DND-41 (cell line): Measurements from ENCODE around the gene EMILIN1.
A peak's percentile ranks its signal among the peaks of the same experiment; 100 is the strongest.

Experiments used
- ATAC-seq: fragments of 200-7000 bp; cut with Tn5 transposase; 3 replicates; pipeline ENCODE4 v1.9.1; 2021; ENCODE audit warnings: low read depth; ENCODE audit not compliant: insufficient read depth
- DNase-seq: peaks from one replicate; pipeline ENCODE4 v3.0.0-alpha.2; 2020
- H2AFZ ChIP-seq: 2 replicates; pipeline ENCODE4 v1.6.0; 2012; ENCODE audit warnings: low read depth, low read length
- H3K27ac ChIP-seq: 2 replicates; pipeline ENCODE4 v1.5.1; 2012; ENCODE audit warnings: low read length, inconsistent platforms
- H3K27me3 ChIP-seq: fragments of 200-600 bp; sonication (generic); 2 replicates; pipeline ENCODE4 v1.6.0; 2012; ENCODE audit warnings: low read length, mild to moderate bottlenecking, inconsistent platforms; ENCODE audit not compliant: insufficient read depth, poor library complexity
- H3K36me3 ChIP-seq: 2 replicates; pipeline ENCODE4 v1.5.1; 2012; ENCODE audit warnings: low read length, inconsistent platforms; ENCODE audit not compliant: insufficient read depth
- H3K4me1 ChIP-seq: 2 replicates; pipeline ENCODE4 v1.5.1; 2012; ENCODE audit warnings: mild to moderate bottlenecking, low read length; ENCODE audit not compliant: insufficient read depth
- H3K4me2 ChIP-seq: 2 replicates; pipeline ENCODE4 v1.6.0; 2012; ENCODE audit warnings: mild to moderate bottlenecking, moderate library complexity, low read length, inconsistent platforms; ENCODE audit not compliant: insufficient read depth
- H3K4me3 ChIP-seq, 2 experiments: fragments of 200-600 bp in 1 of 2; shearing (Covaris generic) in 1 of 2; 2 replicates each; pipeline ENCODE4 v1.5.1; 2012 to 2016; ENCODE audit warnings: inconsistent platforms in 2 of 2, low read length in 2 of 2, mild to moderate bottlenecking in 2 of 2, low read depth in 1 of 2, moderate library complexity in 1 of 2
- H3K79me2 ChIP-seq: 2 replicates; pipeline ENCODE4 v1.6.0; 2012; ENCODE audit warnings: low read length, inconsistent platforms; ENCODE audit not compliant: insufficient read depth
- H3K9ac ChIP-seq: 2 replicates; pipeline ENCODE4 v1.6.0; 2012; ENCODE audit warnings: low read depth, mild to moderate bottlenecking, inconsistent platforms, low read length, moderate library complexity
- H3K9me3 ChIP-seq: 2 replicates; pipeline ENCODE4 v1.5.1; 2012; ENCODE audit warnings: low read length, moderate library complexity, mild to moderate bottlenecking, inconsistent platforms; ENCODE audit not compliant: insufficient read depth, severe bottlenecking
- H4K20me1 ChIP-seq: 2 replicates; pipeline ENCODE4 v1.6.0; 2012; ENCODE audit warnings: low read length; ENCODE audit not compliant: insufficient read depth
- EZH2 ChIP-seq: IDR thresholded peaks from 3 replicates; pipeline ENCODE4 v1.6.1; 2012; ENCODE audit warnings: borderline replicate concordance, low read depth, mild to moderate bottlenecking, moderate library complexity, low read length, inconsistent platforms; ENCODE audit not compliant: severe bottlenecking
- TF ChIP-seq, protein P1 (sequence below): IDR thresholded peaks from 2 replicates; pipeline ENCODE4 v1.5.1; 2012; ENCODE audit warnings: borderline replicate concordance, low read length, moderate library complexity, mild to moderate bottlenecking; ENCODE audit not compliant: poor library complexity, severe bottlenecking; ENCODE audit errors: extremely low read depth

The EMILIN1 gene

DNA sequence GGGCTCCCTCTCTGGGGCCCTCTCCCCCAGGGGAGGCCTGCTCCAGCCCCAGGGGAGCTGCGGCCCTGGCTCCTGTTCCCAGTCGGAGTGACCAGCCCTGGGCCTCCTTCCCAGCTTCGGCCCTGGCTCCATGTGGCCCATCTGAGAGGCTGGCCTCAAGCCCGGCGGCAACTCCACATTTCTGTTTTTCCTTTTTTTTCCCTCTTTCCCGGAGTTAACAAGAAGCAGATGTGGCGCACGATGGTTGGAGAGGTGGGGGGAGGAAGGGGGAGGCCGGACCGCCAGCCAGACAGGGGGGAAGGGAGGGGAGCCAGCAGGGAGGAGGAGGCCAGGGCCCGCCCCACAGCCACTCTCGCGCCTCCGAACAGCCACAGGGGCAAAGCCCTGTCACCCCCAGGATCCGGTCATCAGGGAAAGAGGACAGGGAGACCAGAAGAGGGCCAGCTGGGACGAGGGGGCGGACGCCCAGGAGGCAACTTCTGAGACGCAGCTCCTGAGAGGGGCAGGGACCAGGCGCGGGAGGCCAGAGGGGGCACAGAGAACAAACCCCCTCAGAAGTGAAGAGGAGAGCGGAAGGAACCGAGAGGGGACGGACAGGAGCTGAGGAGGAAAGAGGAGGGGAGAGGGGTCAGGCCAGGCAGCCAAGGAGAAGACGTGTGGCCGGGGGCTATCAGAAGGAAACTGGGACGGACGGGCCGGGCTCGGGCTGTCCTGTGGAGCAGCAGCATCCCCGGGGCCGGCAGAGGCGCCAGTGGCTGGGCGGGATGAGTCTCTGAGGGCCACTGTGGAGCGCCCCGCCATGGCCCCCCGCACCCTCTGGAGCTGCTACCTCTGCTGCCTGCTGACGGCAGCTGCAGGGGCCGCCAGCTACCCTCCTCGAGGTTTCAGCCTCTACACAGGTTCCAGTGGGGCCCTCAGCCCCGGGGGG, at the start of gene EMILIN1:
TSS of gene EMILIN1 (plus strand) at position 349 of the 928 bp plus-strand sequence. CDS start at position 800, 451 bp downstream.
- H3K27ac ChIP-seq: no peak within 1 kb of the TSS
- no peak within 1 kb of the TSS for H3K9ac ChIP-seq
- H2AFZ ChIP-seq: no peak within 1 kb of the TSS
- H3K27me3 ChIP-seq: no peaks in the 10 kb centered on the region
- peaks cover 52% of the 10 kb centered on the region for H3K4me1 ChIP-seq
- no peaks in the 10 kb centered on the region for H3K79me2 ChIP-seq
- H4K20me1 ChIP-seq: no peaks in the 10 kb centered on the region
- H3K4me3 ChIP-seq: no peak within 1 kb of the TSS
- no peaks in the 10 kb centered on the region for H3K36me3 ChIP-seq
- no peaks in the 10 kb centered on the region for H3K9me3 ChIP-seq
- no peak for ATAC-seq
- DNase-seq: no peak
- TF ChIP-seq, protein P1, sequence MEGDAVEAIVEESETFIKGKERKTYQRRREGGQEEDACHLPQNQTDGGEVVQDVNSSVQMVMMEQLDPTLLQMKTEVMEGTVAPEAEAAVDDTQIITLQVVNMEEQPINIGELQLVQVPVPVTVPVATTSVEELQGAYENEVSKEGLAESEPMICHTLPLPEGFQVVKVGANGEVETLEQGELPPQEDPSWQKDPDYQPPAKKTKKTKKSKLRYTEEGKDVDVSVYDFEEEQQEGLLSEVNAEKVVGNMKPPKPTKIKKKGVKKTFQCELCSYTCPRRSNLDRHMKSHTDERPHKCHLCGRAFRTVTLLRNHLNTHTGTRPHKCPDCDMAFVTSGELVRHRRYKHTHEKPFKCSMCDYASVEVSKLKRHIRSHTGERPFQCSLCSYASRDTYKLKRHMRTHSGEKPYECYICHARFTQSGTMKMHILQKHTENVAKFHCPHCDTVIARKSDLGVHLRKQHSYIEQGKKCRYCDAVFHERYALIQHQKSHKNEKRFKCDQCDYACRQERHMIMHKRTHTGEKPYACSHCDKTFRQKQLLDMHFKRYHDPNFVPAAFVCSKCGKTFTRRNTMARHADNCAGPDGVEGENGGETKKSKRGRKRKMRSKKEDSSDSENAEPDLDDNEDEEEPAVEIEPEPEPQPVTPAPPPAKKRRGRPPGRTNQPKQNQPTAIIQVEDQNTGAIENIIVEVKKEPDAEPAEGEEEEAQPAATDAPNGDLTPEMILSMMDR: no peak
- TF ChIP-seq EZH2: no peak
- no peak within 1 kb of the TSS for H3K4me2 ChIP-seq

DNA sequence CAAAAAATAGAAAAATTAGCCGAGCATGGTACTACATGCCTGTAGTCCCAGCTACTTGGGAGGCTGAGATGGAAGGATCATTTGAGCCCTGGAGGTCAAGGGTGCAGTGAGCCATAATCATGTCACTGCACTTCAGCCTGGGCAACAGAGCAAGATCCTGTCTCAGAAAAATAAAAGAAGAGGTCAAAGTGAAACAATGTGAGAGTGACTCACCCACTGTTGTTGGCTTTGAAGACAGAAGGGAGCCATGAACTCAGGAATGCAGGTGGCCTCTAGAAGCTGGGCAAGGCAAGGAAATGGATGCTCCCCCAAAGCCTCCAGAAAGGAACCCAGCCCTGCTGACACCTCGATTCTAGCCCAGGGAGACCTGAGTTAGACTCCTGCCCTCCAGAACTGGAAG, 49.4 kb upstream of the EMILIN1 start:
- Histone ChIP-seq H3K9me3 (no peaks in the 10 kb centered on the region), H3K36me3 (peaks cover 9% of the 10 kb centered on the region), H3K79me2 (peaks cover 35% of the 10 kb centered on the region), H3K27ac (no peak overlapping the region), H3K9ac (no peak overlapping the region), H3K4me1 (peaks cover 27% of the 10 kb centered on the region), H3K4me2 (no peak overlapping the region), H3K27me3 (no peaks in the 10 kb centered on the region), H2AFZ (no peak overlapping the region), H4K20me1 (peaks cover 9% of the 10 kb centered on the region; the same call in 1 of the 2 replicates), H3K4me3 (no peak overlapping the region)
- DNase-seq (no peak), ATAC-seq (no peak)
- TF ChIP-seq, protein P1: no peak

DNA sequence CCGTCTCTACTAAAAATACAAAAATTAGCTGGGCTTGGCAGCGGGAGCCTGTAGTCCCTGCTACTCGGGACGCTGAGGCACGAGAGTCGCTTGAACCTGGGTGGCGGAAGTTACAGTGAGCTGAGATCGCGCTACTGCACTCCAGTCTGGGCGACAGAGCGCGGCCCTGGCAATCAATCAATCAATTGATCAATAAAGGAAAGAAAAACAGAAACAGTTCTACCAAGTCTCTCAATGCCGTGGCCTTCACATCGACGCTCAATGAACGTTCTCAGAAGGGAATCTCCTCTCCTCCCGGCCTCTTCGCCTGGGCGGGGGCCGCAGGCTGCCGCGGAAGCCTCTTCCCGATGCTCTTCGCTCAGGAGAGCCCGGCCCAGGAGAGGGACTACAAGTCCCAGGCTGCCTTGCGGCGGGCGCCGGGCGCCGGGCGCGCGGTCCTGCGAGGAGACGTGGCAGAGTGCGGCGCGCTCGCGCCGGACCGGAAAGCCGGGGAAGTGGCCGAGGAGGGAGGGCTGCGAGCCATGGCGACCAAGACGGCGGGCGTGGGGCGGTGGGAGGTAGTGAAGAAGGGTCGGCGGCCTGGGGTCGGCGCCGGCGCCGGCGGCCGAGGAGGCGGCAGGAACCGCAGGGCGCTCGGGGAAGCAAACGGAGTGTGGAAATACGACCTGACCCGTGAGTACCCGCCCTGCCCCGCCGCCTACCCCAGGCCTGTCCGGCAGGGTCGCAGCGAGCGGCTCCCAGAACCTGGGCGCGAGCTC, 45.7 kb upstream of the EMILIN1 start, which contains the start of gene TMEM214:
TSS of gene TMEM214 (plus strand) at position 471 of the 758 bp plus-strand sequence. CDS start at position 522, 51 bp downstream.
- Histone ChIP-seq H3K4me1 (peaks cover 39% of the 10 kb centered on the region), H3K4me3 (peak within 1 kb of the TSS; percentile 67 to 70), H3K9me3 (no peaks in the 10 kb centered on the region), H4K20me1 (peaks cover 2% of the 10 kb centered on the region; the same call in 1 of the 2 replicates), H3K79me2 (peaks cover 49% of the 10 kb centered on the region), H3K27me3 (no peaks in the 10 kb centered on the region), H3K4me2 (peak within 1 kb of the TSS; percentile 92), H3K27ac (peak within 1 kb of the TSS; percentile 69), H2AFZ (peak within 1 kb of the TSS; percentile 96), H3K36me3 (peaks cover 33% of the 10 kb centered on the region), H3K9ac (peak within 1 kb of the TSS; percentile 86)
- DNase-seq (peak; percentile 85), ATAC-seq (peak; percentile 98)
- TF ChIP-seq, protein P1: no peak
- TF ChIP-seq EZH2: no peak
